ENCODE measurements around the gene PKHD1.

PKHD1 gene

DNA sequence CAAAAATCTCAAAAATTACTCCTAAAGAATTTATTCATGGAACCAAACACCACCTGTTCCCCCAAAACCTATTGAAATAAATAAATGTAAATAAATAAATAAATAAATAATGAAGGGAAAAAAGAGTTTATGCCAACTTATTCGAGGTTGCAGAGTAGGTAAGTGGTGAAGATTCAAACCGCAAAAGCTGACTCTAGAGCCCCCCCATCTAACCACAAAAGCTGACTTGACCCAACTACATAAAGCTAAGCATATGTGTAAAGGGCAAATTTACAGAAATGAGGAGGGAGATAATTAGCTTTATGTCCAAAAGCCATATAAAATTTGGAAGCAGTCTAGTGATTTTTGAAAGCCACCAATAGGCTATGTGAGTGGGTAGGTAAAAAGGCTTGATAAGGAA is 486.9 kb downstream of the PKHD1 start:
- no peak for ATAC-seq
- TF ChIP-seq TOX (CRISPR knock-in tag; IDR thresholded peaks at IDR 0.05; ENCODE audit: borderline replicate concordance) (no peak), RARB (CRISPR knock-in tag; IDR thresholded peaks at IDR 0.05) (no peak), ZFP3 (CRISPR knock-in tag; IDR thresholded peaks at IDR 0.05) (no peak)

DNA sequence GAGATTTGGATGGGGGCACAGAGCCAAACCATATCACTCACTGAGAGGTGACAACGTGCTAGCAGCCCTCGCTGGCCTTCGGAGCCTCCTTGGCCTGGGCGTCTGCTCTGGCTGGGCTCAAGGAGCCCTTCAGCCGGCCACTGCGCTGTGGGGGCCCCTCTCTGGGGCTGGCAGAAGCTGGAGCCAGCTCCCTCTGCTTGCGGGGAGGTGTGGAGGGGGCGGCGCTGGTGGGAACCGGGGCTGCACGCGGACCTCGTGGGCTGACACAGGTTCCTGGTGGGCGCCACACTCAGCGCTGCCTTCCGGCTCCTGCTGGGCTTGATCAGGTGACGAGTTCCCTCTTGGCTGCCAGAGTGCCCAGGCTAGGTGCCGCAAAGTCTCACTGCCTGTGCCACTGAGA is 489.2 kb downstream of the PKHD1 start:
- ATAC-seq: no peak
- no peak for TF ChIP-seq CSDC2 (CRISPR knock-in tag; IDR thresholded peaks at IDR 0.05)
- TF ChIP-seq, protein P1, sequence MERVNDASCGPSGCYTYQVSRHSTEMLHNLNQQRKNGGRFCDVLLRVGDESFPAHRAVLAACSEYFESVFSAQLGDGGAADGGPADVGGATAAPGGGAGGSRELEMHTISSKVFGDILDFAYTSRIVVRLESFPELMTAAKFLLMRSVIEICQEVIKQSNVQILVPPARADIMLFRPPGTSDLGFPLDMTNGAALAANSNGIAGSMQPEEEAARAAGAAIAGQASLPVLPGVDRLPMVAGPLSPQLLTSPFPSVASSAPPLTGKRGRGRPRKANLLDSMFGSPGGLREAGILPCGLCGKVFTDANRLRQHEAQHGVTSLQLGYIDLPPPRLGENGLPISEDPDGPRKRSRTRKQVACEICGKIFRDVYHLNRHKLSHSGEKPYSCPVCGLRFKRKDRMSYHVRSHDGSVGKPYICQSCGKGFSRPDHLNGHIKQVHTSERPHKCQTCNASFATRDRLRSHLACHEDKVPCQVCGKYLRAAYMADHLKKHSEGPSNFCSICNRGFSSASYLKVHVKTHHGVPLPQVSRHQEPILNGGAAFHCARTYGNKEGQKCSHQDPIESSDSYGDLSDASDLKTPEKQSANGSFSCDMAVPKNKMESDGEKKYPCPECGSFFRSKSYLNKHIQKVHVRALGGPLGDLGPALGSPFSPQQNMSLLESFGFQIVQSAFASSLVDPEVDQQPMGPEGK (CRISPR knock-in tag; IDR thresholded peaks at IDR 0.05; ENCODE audit: borderline replicate concordance): no peak
- TF ChIP-seq, protein P2, sequence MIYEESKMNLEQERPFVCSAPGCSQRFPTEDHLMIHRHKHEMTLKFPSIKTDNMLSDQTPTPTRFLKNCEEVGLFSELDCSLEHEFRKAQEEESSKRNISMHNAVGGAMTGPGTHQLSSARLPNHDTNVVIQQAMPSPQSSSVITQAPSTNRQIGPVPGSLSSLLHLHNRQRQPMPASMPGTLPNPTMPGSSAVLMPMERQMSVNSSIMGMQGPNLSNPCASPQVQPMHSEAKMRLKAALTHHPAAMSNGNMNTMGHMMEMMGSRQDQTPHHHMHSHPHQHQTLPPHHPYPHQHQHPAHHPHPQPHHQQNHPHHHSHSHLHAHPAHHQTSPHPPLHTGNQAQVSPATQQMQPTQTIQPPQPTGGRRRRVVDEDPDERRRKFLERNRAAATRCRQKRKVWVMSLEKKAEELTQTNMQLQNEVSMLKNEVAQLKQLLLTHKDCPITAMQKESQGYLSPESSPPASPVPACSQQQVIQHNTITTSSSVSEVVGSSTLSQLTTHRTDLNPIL (CRISPR knock-in tag; IDR thresholded peaks at IDR 0.05; ENCODE audit: low read depth): no peak
- TF ChIP-seq RARB (CRISPR knock-in tag; IDR thresholded peaks at IDR 0.05): no peak
- TF ChIP-seq ZC3H10 (CRISPR knock-in tag; IDR thresholded peaks at IDR 0.05): no peak
- no peak for TF ChIP-seq TCF4 (CRISPR knock-in tag; IDR thresholded peaks at IDR 0.05; ENCODE audit: borderline replicate concordance)
- no peak for TF ChIP-seq ZFP3 (CRISPR knock-in tag; IDR thresholded peaks at IDR 0.05)
- TF ChIP-seq, protein P3, sequence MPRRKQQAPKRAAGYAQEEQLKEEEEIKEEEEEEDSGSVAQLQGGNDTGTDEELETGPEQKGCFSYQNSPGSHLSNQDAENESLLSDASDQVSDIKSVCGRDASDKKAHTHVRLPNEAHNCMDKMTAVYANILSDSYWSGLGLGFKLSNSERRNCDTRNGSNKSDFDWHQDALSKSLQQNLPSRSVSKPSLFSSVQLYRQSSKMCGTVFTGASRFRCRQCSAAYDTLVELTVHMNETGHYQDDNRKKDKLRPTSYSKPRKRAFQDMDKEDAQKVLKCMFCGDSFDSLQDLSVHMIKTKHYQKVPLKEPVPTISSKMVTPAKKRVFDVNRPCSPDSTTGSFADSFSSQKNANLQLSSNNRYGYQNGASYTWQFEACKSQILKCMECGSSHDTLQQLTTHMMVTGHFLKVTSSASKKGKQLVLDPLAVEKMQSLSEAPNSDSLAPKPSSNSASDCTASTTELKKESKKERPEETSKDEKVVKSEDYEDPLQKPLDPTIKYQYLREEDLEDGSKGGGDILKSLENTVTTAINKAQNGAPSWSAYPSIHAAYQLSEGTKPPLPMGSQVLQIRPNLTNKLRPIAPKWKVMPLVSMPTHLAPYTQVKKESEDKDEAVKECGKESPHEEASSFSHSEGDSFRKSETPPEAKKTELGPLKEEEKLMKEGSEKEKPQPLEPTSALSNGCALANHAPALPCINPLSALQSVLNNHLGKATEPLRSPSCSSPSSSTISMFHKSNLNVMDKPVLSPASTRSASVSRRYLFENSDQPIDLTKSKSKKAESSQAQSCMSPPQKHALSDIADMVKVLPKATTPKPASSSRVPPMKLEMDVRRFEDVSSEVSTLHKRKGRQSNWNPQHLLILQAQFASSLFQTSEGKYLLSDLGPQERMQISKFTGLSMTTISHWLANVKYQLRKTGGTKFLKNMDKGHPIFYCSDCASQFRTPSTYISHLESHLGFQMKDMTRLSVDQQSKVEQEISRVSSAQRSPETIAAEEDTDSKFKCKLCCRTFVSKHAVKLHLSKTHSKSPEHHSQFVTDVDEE (CRISPR knock-in tag; IDR thresholded peaks at IDR 0.05): no peak
- TF ChIP-seq ESRRG (CRISPR knock-in tag; IDR thresholded peaks at IDR 0.05): no peak
- TF ChIP-seq SNAI2 (CRISPR knock-in tag; IDR thresholded peaks at IDR 0.05): no peak
- TF ChIP-seq ARNTL (CRISPR knock-in tag; IDR thresholded peaks at IDR 0.05; ENCODE audit: borderline replicate concordance, low read depth): no peak
- no peak for TF ChIP-seq TOX (CRISPR knock-in tag; IDR thresholded peaks at IDR 0.05; ENCODE audit: borderline replicate concordance)

DNA sequence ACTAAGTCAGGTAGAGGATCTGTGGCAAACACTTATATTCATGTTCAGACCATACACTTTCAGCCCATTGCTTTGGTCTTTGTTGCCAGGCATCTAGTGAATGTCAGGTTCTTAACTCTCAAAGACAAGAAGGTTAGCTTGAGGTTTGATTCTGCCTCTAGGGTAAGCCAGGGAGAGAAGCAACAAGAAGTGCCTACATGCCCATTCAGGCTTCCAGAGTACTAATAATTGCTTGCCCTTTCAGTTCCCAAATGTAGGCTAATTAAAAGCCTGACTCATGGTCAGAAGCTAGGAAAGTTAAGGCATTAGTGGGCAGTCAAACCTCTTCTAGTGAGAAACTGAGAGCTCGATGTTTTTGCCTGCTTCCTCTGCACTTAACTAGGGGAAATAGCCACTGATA is 492.4 kb downstream of the PKHD1 start:
- no peak for ATAC-seq
- TF ChIP-seq ESRRG (CRISPR knock-in tag; IDR thresholded peaks at IDR 0.05): no peak
- TF ChIP-seq SNAI2 (CRISPR knock-in tag; IDR thresholded peaks at IDR 0.05): no peak
- no peak for TF ChIP-seq ZFP30 (CRISPR knock-in tag; IDR thresholded peaks at IDR 0.05)
- no peak for TF ChIP-seq PPARA (CRISPR knock-in tag; IDR thresholded peaks at IDR 0.05; ENCODE audit: borderline replicate concordance)
- TF ChIP-seq, protein P1 (CRISPR knock-in tag; IDR thresholded peaks at IDR 0.05; ENCODE audit: borderline replicate concordance): no peak
- TF ChIP-seq ZFP3 (CRISPR knock-in tag; IDR thresholded peaks at IDR 0.05): no peak
- no peak for TF ChIP-seq OSR1 (CRISPR knock-in tag; IDR thresholded peaks at IDR 0.05)
- no peak for TF ChIP-seq CSDC2 (CRISPR knock-in tag; IDR thresholded peaks at IDR 0.05)
- no peak for TF ChIP-seq ZC3H10 (CRISPR knock-in tag; IDR thresholded peaks at IDR 0.05)
- no peak for TF ChIP-seq TCF4 (CRISPR knock-in tag; IDR thresholded peaks at IDR 0.05; ENCODE audit: borderline replicate concordance)
- TF ChIP-seq, protein P2 (CRISPR knock-in tag; IDR thresholded peaks at IDR 0.05; ENCODE audit: low read depth): no peak
- TF ChIP-seq, protein P4, sequence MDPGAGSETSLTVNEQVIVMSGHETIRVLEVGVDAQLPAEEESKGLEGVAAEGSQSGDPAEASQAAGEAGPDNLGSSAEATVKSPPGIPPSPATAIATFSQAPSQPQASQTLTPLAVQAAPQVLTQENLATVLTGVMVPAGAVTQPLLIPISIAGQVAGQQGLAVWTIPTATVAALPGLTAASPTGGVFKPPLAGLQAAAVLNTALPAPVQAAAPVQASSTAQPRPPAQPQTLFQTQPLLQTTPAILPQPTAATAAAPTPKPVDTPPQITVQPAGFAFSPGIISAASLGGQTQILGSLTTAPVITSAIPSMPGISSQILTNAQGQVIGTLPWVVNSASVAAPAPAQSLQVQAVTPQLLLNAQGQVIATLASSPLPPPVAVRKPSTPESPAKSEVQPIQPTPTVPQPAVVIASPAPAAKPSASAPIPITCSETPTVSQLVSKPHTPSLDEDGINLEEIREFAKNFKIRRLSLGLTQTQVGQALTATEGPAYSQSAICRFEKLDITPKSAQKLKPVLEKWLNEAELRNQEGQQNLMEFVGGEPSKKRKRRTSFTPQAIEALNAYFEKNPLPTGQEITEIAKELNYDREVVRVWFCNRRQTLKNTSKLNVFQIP (CRISPR knock-in tag; IDR thresholded peaks at IDR 0.05; ENCODE audit: borderline replicate concordance, low read depth): no peak
- TF ChIP-seq GLIS3 (CRISPR knock-in tag; IDR thresholded peaks at IDR 0.05): no peak
